ENCODE data around the gene CD99L2. TPM values are rescaled to one million over a fixed set of nuclear protein-coding genes. Genes with fewer than 3 reads are reported as not detected.
A peak's percentile ranks its signal among the peaks of the same experiment; 100 is the strongest.

The CD99L2 gene
- total RNA-seq, 4 donors from 2014 or later = 202 to 289 (median 251) TPM

DNA sequence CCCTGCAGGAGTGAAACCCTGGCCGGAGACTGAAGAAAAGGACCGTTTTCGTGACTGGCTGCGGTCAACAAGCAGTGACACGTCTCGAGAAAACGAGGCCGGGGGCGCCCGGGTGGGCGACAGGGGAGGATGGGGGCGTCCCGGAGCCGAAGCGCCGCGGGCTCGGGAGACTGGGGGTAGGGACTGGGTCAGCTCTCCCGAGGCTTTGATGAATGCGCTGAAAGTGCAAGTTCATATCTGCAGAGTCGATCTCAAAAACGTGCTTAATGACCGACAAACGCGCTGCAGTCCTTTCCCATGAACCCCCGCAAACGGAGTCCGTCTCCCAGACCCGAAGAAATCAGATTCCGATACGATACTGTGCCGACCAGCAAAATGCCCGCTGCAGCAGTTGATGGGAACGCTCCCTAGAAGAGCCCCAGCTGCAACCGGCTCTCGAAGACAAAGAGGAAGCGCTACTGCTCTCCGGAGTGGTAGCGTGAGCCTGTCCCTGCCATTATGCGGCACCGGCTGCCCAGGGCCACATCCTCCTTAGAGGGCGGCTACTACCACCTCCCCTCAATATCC lies 806 bp upstream of the CD99L2 start:
- intact Hi-C loops (cut with DNase I; ENCODE audit: low total_unique reads) (loop anchor here (2.0 to 10.0 kb wide), 4 partner anchors 52 to 207 kb away; partner anchors contain the start of genes HMGB3 and MTMR1), in situ Hi-C loops (cut with MboI; ENCODE audit: low sequenced_read_pairs in 4 of 4) (no loop called here)
- ATAC-seq = peak; percentile 34 to 44
- H3K27ac ChIP-seq = peak overlapping the region; percentile 84 to 92 (median 86)
- H3K9me3 ChIP-seq = no peaks in the 10 kb centered on the region
- H3K4me3 ChIP-seq = peak overlapping the region; percentile 60 to 75 (median 69)
- DNase-seq = peak; percentile 13 to 23
- H3K36me3 ChIP-seq = no peaks in the 10 kb centered on the region
- H3K27me3 ChIP-seq = no peaks in the 10 kb centered on the region
- H3K4me1 ChIP-seq = peaks cover 4 to 7% of the 10 kb centered on the region in 2 donors
- TF ChIP-seq CTCF (IDR thresholded peaks at IDR 0.05 in 4 of 5, conservative IDR thresholded peaks at IDR 0.05 in 1 of 5) (no peak), POLR2A (IDR thresholded peaks at IDR 0.05) (no peak)

- DNase-seq = peak; percentile 22 to 40
- Histone ChIP-seq H3K27ac (peak overlapping the region; percentile 84 to 92 (median 86)), H3K36me3 (no peaks in the 10 kb centered on the region), H3K9me3 (no peaks in the 10 kb centered on the region), H3K27me3 (no peaks in the 10 kb centered on the region), H3K4me3 (peak overlapping the region; percentile 55 to 75 (median 64)), H3K4me1 (peaks cover 4 to 7% of the 10 kb centered on the region in 2 donors)
- intact Hi-C loops (cut with DNase I; ENCODE audit: low total_unique reads) (loop anchor here (2.0 to 10.0 kb wide), 4 partner anchors 51 to 205 kb away; partner anchors contain the start of genes HMGB3 and MTMR1), in situ Hi-C loops (cut with MboI; ENCODE audit: low sequenced_read_pairs in 4 of 4) (no loop called here)
- TF ChIP-seq CTCF (IDR thresholded peaks at IDR 0.05 in 4 of 5, conservative IDR thresholded peaks at IDR 0.05 in 1 of 5) = no peak
- no peak for TF ChIP-seq POLR2A (IDR thresholded peaks at IDR 0.05)
- ATAC-seq = peak; percentile 17 to 43
These were observed 797 bp downstream of the CD99L2 start for GRCh38 chrX:150897421-150898320.

DNA sequence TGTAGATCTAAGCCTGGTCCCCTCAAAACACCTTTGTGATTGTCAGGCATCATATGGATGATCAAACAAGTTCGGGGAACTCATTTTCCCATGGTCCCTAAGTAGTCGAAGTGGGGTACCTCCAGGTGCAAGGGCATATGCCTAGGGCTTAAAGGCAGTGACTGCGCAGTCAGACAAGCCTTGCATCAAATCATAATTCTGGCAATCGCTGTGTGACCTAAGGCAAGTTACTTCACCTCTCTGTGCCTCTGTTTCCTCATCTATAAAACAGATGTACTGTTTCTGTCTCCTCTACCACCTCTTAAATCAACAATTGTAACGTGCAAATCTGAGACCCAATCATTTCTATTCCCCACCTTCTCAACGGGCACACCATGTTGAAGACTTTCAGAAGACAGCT lies 1.8 kb downstream of the CD99L2 start:
- H3K4me1 ChIP-seq = peaks cover 4 to 7% of the 10 kb centered on the region in 2 donors
- no peak for TF ChIP-seq POLR2A (IDR thresholded peaks at IDR 0.05)
- TF ChIP-seq CTCF (IDR thresholded peaks at IDR 0.05 in 4 of 5, conservative IDR thresholded peaks at IDR 0.05 in 1 of 5) = no peak
- H3K27me3 ChIP-seq = no peaks in the 10 kb centered on the region
- ATAC-seq (no peak), DNase-seq (no peak)
- peak overlapping the region in 3 of 4 donors; percentile 84 to 86 (median 85) for H3K27ac ChIP-seq
- H3K9me3 ChIP-seq = no peaks in the 10 kb centered on the region
- H3K4me3 ChIP-seq = no peak overlapping the region
- intact Hi-C loops (cut with DNase I; ENCODE audit: low total_unique reads) (loop anchor here (5.0 to 10.0 kb wide), 3 partner anchors 88 to 204 kb away; partner anchors contain the start of genes HMGB3 and MTMR1), in situ Hi-C loops (cut with MboI; ENCODE audit: low sequenced_read_pairs in 4 of 4) (no loop called here)
- H3K36me3 ChIP-seq = no peaks in the 10 kb centered on the region

- H3K4me1 ChIP-seq = peaks cover 4 to 7% of the 10 kb centered on the region in 2 donors
- in situ Hi-C loops (cut with MboI; ENCODE audit: low sequenced_read_pairs in 4 of 4) (no loop called here), intact Hi-C loops (cut with DNase I; ENCODE audit: low total_unique reads) (loop anchor here (10.0 kb wide), 1 partner anchor 91 kb away; the partner anchor contains the start of gene HMGB3)
- no peaks in the 10 kb centered on the region for H3K9me3 ChIP-seq
- H3K27me3 ChIP-seq = no peaks in the 10 kb centered on the region
- no peak overlapping the region for H3K4me3 ChIP-seq
- ATAC-seq (no peak), DNase-seq (no peak)
- no peak for TF ChIP-seq CTCF (IDR thresholded peaks at IDR 0.05 in 4 of 5, conservative IDR thresholded peaks at IDR 0.05 in 1 of 5)
- no peak for TF ChIP-seq POLR2A (IDR thresholded peaks at IDR 0.05)
- no peak overlapping the region for H3K27ac ChIP-seq
- no peaks in the 10 kb centered on the region for H3K36me3 ChIP-seq
These were observed 4.5 kb downstream of the CD99L2 start for GRCh38 chrX:150893936-150894335.
